GM08714 (cell line): Measurements from ENCODE around the gene ATXN2.
"Not testable (repeated sequence)": the region's sequence is repeated elsewhere in the genome, so short reads cannot be mapped to it uniquely, and the experiment has no call there.

ENCODE experiments used
- H3K4me3 ChIP-seq: fragments of 200-500 bp; sonication (Bioruptor generic); 2 replicates; pipeline ENCODE4 v1.5.1; 2014; ENCODE audit warnings: mild to moderate bottlenecking, low read length, inconsistent platforms
- ZNF274 ChIP-seq: IDR thresholded peaks from 2 replicates; pipeline ENCODE4 v1.6.1; 2012; ENCODE audit warnings: mild to moderate bottlenecking, low read depth, low read length

Gene ATXN2

DNA sequence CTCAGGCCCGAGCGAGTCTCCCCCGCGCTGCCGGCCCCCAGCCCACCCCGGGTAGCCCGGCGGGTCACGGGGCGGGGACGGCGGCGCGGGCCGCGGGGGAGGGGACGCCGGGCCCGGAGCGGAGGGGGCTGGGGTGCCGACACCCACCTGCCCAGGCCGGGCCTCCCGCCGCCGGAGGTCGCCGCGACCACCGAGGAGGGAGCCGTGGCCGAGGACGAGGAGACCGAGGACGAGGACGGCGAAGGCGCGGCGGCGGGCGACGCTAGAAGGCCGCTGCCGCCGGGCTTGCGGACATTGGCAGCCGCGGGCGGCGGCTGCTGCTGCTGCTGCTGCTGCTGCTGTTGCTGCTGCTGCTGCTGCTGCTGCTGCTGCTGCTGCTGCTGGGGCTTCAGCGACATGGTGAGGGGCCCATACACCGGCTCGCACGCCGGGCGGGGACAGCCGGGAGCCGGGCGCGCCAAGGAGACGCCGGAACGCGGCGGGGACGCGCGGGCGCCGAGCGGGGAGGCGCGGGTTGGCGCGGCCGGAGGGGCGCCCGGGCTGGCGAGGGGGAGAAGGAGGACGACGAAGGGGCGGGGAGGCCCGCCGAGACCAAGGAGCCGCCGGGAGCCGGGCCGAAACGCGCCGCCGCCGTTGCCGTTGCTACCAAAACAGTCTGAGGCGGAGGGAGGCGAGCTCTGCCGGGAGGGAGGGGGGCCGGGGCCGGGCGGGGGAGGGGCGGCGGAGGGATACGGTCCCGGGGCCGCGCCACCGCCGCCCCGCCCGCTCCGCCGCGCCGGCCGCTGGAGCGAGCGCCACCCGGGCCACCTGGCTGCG is at the start of gene ATXN2:
ATXN2 (minus strand) TSS at position 679 of the 816 bp plus-strand sequence; CDS start at position 398, 281 bp downstream.
- no peak for TF ChIP-seq ZNF274
- H3K4me3 ChIP-seq, result peak within 1 kb of the TSS; percentile 76

DNA sequence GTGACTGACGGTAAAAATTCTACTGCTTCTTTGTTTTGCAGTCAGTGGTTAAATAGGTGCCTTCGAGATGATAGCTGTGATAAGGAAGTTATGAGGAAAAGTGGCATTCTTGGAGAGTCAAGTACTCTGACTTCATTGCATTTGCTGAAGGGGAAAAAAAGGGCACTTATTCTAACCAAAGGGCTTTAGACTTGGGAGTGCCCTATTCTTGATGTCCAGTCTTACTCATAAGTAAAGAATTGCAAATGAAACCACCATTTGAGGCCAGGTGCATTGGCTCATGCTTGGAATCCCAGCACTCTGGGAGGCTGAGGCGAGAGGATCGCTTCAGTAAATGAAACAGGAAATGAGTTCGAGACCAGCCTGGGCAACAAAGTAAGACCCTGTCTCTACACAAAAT is 46.3 kb upstream of the ATXN2 start:
- TF ChIP-seq ZNF274, result no peak
- H3K4me3 ChIP-seq, result no peak overlapping the region

DNA sequence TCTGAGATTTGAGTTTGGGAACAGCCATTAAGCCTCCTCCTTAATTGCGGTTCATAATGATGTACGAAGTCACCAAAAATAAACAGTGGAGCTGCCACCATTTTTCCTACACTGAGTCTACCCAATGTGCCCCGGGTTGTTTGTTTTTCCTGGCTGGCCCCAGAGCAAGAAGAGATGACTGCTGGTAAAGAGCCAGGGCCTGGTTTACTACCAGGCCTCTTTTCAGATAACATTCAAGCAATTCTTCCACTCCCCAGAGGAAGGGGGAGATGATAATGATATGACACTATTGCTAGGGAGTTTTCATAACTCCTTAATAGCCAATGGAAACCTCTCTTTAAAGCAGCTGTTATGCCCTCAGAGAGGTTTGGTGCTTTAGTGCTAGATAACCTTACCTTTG is 44.3 kb upstream of the ATXN2 start:
- no peak overlapping the region for H3K4me3 ChIP-seq
- no peak for TF ChIP-seq ZNF274

DNA sequence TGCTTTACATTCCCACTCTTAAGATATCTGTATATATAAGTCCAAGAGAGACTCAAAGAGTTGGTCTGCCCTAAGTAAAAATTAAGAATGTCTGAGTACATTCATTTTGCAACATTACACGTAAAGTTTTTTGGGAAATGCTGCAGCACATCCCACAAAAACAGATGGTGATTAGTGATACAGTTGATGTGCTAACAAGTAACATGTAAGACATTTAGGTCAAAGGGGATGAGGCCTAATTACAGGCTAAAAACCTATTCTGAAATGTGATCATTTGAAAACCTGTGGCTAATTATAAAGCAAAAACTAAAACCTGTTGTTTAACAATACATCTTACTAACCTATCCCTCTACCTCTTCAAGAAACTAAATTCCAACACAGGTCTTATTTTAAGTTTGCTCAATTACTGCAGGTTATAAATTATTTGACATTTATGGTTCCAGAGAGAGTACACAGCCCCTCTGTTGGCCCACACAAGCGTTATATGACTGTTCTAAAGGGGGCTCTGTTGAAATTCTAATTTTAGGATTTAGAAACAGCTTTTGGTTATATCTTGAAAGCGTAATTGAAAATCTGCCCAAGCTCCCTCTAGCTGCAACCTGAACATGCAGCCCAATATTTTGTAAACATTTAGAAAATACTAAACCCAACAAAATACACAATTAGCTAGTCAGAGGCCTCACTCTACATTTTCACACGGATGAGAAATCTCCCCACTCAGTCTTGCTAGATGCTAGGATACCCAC is 43.7 kb upstream of the ATXN2 start:
- no peak overlapping the region for H3K4me3 ChIP-seq
- TF ChIP-seq ZNF274, result no peak

- TF ChIP-seq ZNF274, result no peak
- H3K4me3 ChIP-seq, result no peak overlapping the region
These were observed 41.4 kb upstream of the ATXN2 start for GRCh38 chr12:111640506-111640905.

- no peak for TF ChIP-seq ZNF274
- H3K4me3 ChIP-seq, result no peak overlapping the region
These were observed 39.4 kb upstream of the ATXN2 start for GRCh38 chr12:111638556-111638955.

- TF ChIP-seq ZNF274, result no peak
- H3K4me3 ChIP-seq, result no peak overlapping the region
These were observed 37.3 kb upstream of the ATXN2 start for GRCh38 chr12:111636209-111636945.

DNA sequence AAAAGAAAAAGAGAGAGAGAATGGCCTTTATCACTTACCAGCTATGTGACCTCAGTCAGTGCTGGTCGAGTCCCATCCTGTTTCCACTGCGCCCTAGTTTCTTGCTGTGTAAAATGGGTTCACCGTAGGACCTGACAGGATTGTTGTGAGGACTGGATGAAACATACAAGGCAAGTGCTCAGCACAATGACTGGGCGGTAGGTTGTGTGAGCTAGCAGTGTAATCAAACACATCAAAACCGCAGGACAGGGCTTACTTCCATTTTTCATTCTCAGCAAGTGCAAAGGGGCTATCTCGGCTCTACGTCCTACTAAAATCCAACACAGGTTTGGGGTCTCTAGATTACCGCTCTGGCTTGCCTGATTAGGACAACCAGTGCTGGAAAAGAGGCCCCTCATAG is 36.4 kb upstream of the ATXN2 start:
- H3K4me3 ChIP-seq, result no peak overlapping the region
- no peak for TF ChIP-seq ZNF274

GRCh38 chr12:111628505-111629260 is 29.6 kb upstream of the ATXN2 start:
- TF ChIP-seq ZNF274, result no peak
- H3K4me3 ChIP-seq, result no peak overlapping the region

- H3K4me3 ChIP-seq, result no peak overlapping the region
- no peak for TF ChIP-seq ZNF274
These were observed 27.1 kb upstream of the ATXN2 start for GRCh38 chr12:111626230-111626629.

DNA sequence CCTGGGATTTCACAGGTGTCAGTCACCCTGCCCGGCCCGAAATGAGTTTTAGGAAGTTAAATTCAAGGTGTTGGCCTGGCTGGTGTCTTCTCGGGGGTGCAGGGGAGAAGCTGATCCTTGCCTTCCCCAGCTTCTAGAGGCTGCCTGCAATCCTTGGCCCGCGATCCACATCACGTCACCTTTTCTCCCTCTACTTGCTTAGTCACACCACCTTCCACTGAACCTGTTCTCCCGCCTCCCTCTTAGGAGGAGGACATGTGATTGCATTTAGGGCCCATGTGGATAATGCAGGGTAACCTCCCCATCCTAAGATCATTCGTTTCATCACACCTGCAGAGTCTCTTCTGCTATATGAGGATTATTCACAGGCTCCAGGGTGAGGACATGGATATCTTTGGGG is 25.4 kb upstream of the ATXN2 start:
- no peak overlapping the region for H3K4me3 ChIP-seq
- no peak for TF ChIP-seq ZNF274

GRCh38 chr12:111617841-111618240 is 18.7 kb upstream of the ATXN2 start:
- H3K4me3 ChIP-seq, result not testable (repeated sequence)

DNA sequence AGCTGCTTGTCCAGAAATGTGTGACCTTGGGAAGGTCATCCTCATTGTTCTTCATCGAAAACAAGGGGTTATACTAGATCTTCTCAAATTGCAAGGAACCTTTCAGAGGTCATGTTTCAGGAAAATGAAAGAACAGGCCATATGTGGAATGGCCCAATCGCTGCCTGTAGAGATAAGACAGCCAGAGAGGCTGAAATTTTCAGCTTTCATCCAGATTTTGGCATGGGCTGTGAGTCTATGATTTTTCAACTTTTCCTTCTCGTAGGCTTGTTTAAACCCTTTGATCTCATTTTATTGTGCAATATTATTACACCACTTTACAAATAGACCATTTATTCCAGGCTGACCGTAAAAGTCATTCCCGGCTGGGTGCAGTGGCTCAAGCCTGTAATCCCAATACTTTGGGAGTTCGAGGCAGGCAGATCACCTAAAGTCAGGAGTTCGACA is 17.1 kb upstream of the ATXN2 start:
- no peak for TF ChIP-seq ZNF274
- no peak overlapping the region for H3K4me3 ChIP-seq

GRCh38 chr12:111607239-111607638 is 8.1 kb upstream of the ATXN2 start:
- no peak for TF ChIP-seq ZNF274
- H3K4me3 ChIP-seq, result no peak overlapping the region

- no peak overlapping the region for H3K4me3 ChIP-seq
- no peak for TF ChIP-seq ZNF274
These were observed 7.7 kb upstream of the ATXN2 start for GRCh38 chr12:111606767-111607230.
